Naive thymus-derived CD8-positive, alpha-beta T cell (primary cell): ENCODE measurements around the gene NF1. TPM values are rescaled to one million over a fixed set of nuclear protein-coding genes. Genes with fewer than 3 reads are reported as not detected.

Experiments
- ATAC-seq, 2 donors: fragments of 150-1000 bp; cut with Tn5 transposase in 1 of 2; sonication (Bioruptor Pico), chemical (Tn5 transposase) in 1 of 2; 1 replicate in 1 of 2; 2 replicates in 1 of 2; pipeline ENCODE4 v1.10.0; 2021; ENCODE audit warnings: mild to moderate bottlenecking in 2 of 2, moderate library complexity in 2 of 2
- POLR2A ChIA-PET: fragments of 350-600 bp; sonication (Branson Sonifier 250); formaldehyde crosslinking; loops from one replicate; lab custom pipeline; 2021; ENCODE audit warnings: antibody characterized with exemption; lab: Charles Lee
- DNase-seq, 10 donors: peaks; one replicate each; pipeline versions ENCODE4 v3.0.0 to v3.0.0-alpha.2; 2020 to 2022
- H3K27ac Mint-ChIP-seq, 10 donors: one replicate each; pipeline ENCODE4 v1.8.0; 2020 to 2022; ENCODE audit warnings: mild to moderate bottlenecking in 10 of 10, mixed read lengths in 10 of 10, moderate library complexity in 4 of 10, inconsistent platforms in 1 of 10
- H3K27me3 Mint-ChIP-seq, 5 donors: one replicate each; pipeline ENCODE4 v1.8.0; 2021 to 2022; ENCODE audit warnings: mixed read lengths in 5 of 5
- H3K36me3 Mint-ChIP-seq, 3 donors: one replicate each; pipeline ENCODE4 v1.8.0; 2020 to 2022; ENCODE audit warnings: mixed read lengths in 3 of 3, mild to moderate bottlenecking in 2 of 3, inconsistent platforms in 1 of 3
- H3K4me1 Mint-ChIP-seq, 4 donors: one replicate each; pipeline ENCODE4 v1.8.0; 2021 to 2022; ENCODE audit warnings: mixed read lengths in 4 of 4
- H3K4me3 Mint-ChIP-seq, 10 donors: one replicate each; pipeline ENCODE4 v1.8.0; 2020 to 2022; ENCODE audit warnings: mild to moderate bottlenecking in 10 of 10, mixed read lengths in 10 of 10, moderate library complexity in 6 of 10, inconsistent platforms in 1 of 10
- H3K9me3 Mint-ChIP-seq, 9 donors: one replicate each; pipeline ENCODE4 v1.8.0; 2020 to 2022; ENCODE audit warnings: mixed read lengths in 9 of 9, mild to moderate bottlenecking in 3 of 9, inconsistent platforms in 1 of 9, moderate library complexity in 1 of 9
- polyA plus RNA-seq, 3 donors: library from polyadenylated mRNA; unstranded; fragments of 300-500 nt; fragmentation: Illumina TruSeq; gene quantifications; one replicate each; pipeline ENCODE4 v1.2.3, GENCODE V29; 2021
- total RNA-seq, 8 experiments: library from RNA in 2 of 8; stranded (reverse) in 2 of 8; gene quantifications; one replicate each; pipeline ENCODE4 v1.2.3 and lab custom pipeline; 2021 to 2026

NF1 gene
- total and polyA plus RNA-seq, 5 experiments from 2014 or later = 7.5 to 47.3 (median 14.3) TPM

GRCh38 chr17:31401456-31402254 lies 306.9 kb downstream of the NF1 start:
- ATAC-seq (no peak), DNase-seq (no peak)
- no peaks in the 10 kb centered on the region for H3K36me3 Mint-ChIP-seq
- H3K4me3 Mint-ChIP-seq = no peak overlapping the region
- no peak overlapping the region for H3K27ac Mint-ChIP-seq
- H3K9me3 Mint-ChIP-seq = peaks cover 0 to 1% (median 0%) of the 10 kb centered on the region in 9 donors
- no peaks in the 10 kb centered on the region for H3K4me1 Mint-ChIP-seq
- peaks cover 2 to 17% (median 13%) of the 10 kb centered on the region in 5 donors for H3K27me3 Mint-ChIP-seq
- POLR2A ChIA-PET = no interaction called here

DNA sequence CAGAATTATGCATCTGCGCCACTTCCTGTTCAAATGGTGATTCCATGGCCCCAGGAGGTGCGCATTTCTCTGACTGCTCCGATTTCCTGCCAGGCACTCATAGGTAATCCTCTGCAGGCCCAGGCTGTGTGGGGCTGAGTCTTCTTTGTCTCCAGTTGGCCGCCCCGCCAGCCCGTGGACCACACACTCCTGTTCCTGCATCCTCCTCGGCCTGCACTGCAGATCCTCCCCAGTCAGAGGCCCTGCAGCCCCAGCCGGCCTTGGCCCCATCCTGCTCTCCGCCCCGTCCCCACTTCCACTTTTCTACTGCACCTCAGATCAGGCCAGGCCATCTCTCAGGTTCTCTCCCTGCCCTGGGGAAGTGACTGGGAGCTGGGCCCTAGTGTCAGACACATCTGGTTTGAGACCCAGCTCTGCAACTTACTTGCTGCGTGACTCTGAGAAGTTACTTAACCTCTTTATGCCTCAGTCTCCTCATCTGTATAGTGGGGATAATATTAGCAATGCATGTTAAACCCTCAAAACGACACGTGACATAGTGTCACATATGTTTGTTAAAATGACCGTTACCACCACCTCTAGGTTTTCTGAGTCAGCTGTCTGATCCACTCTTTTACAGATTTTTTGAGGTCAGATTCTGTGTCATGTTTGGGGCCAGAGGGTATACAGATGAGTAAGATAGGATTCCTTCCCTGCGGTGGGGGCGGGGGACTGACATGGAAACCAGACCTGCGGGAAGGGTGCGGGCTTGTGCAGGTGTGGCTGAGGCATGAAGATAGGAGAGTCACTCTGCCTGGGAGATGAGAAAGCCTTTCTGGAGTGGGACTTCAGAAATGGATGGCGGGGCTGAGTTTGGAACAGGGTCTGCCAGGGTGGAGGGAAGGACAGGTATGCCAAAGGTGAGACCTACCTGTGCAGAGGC lies 309.5 kb downstream of the NF1 start:
- ATAC-seq (no peak), DNase-seq (peak in 1 of 10 donors; percentile 59)
- Mint-ChIP-seq H3K27ac (peak overlapping the region in 1 of 10 donors; percentile 49), H3K4me1 (no peaks in the 10 kb centered on the region), H3K4me3 (no peak overlapping the region), H3K9me3 (no peaks in the 10 kb centered on the region), H3K27me3 (peaks cover 0 to 6% (median 3%) of the 10 kb centered on the region in 5 donors), H3K36me3 (no peaks in the 10 kb centered on the region)
- POLR2A ChIA-PET = no interaction called here

DNA sequence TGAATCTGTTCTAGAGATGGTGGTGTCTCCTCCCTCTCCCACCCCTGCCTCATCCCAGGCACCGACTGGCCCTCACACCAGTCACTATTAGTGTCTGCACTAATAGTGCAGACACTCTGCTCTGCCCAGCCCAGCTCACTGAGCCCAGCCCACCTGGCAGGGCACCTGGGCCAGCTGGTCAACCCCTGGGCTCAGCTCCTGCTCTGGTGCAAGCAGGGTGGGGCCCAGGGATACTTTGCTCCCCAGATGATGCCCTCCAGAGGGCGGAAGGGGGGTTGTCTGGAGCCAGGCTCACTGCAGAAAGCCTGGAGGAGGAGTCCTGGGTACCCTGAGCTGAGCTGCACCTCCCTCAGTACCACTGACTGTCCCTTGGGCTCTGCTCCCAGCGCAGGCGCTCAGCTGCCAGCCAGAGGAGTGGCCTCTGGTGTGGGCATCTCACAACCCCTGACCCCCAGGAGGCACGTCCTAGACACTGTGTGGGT lies 311.2 kb downstream of the NF1 start:
- DNase-seq (peak in 1 of 10 donors; percentile 45), ATAC-seq (no peak)
- Mint-ChIP-seq H3K27ac (no peak overlapping the region), H3K9me3 (no peaks in the 10 kb centered on the region), H3K4me1 (no peaks in the 10 kb centered on the region), H3K27me3 (peaks cover 0 to 3% (median 0%) of the 10 kb centered on the region in 5 donors), H3K4me3 (no peak overlapping the region), H3K36me3 (no peaks in the 10 kb centered on the region)
- POLR2A ChIA-PET = no interaction called here

- POLR2A ChIA-PET = no interaction called here
- no peak overlapping the region for H3K4me3 Mint-ChIP-seq
- ATAC-seq = no peak
- peaks cover 0 to 3% (median 0%) of the 10 kb centered on the region in 5 donors for H3K27me3 Mint-ChIP-seq
- no peaks in the 10 kb centered on the region for H3K36me3 Mint-ChIP-seq
- DNase-seq = no peak
- H3K4me1 Mint-ChIP-seq = no peaks in the 10 kb centered on the region
- H3K27ac Mint-ChIP-seq = no peak overlapping the region
- H3K9me3 Mint-ChIP-seq = no peaks in the 10 kb centered on the region
Measured at GRCh38 chr17:31408586-31408985, 313.8 kb downstream of the NF1 start.

DNA sequence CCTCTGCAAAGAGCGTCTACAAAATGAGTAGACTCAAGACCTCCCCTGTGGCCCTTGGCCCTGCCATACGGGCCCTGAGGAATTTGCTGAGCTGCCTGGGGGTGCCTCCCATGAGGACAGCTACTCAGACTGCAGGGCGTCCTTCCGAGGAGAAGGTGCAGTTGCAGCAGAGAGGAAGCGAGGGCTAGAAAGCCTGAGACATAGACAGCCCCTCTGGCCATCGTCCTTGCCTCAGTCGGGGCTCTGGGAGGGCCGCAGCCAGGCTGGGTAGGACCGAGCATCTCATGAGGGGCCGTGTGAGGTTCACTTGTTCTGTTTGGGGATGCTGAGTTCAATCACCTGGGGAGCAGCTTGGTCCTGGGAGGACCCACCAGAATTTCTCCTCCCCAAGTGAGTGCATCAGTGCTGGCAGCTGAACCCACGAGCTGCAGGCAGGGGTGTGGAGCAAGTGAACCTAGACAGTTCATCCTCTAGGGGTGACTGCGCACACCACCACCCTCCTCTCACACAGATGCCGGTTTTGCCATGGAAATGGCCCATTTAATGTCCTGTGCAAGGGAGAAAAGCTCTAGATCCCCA lies 317.0 kb downstream of the NF1 start:
- POLR2A ChIA-PET = no interaction called here
- Mint-ChIP-seq H3K36me3 (no peaks in the 10 kb centered on the region), H3K4me1 (peaks cover 0 to 3% (median 0%) of the 10 kb centered on the region in 4 donors), H3K9me3 (no peaks in the 10 kb centered on the region), H3K27me3 (peaks cover 0 to 3% (median 0%) of the 10 kb centered on the region in 5 donors), H3K4me3 (no peak overlapping the region), H3K27ac (no peak overlapping the region)
- DNase-seq (no peak), ATAC-seq (no peak)

- ATAC-seq = no peak
- H3K9me3 Mint-ChIP-seq = no peaks in the 10 kb centered on the region
- no peak for DNase-seq
- H3K4me1 Mint-ChIP-seq = peaks cover 0 to 3% (median 0%) of the 10 kb centered on the region in 4 donors
- no peaks in the 10 kb centered on the region for H3K36me3 Mint-ChIP-seq
- no peak overlapping the region for H3K27ac Mint-ChIP-seq
- H3K4me3 Mint-ChIP-seq = no peak overlapping the region
- H3K27me3 Mint-ChIP-seq = peaks cover 0 to 3% (median 0%) of the 10 kb centered on the region in 5 donors
- POLR2A ChIA-PET = no interaction called here
Measured at GRCh38 chr17:31412511-31412910, 317.7 kb downstream of the NF1 start.

- Mint-ChIP-seq H3K27ac (peak overlapping the region in 2 of 10 donors; percentile 34 to 82), H3K4me1 (peaks cover 0 to 3% (median 0%) of the 10 kb centered on the region in 4 donors), H3K27me3 (peaks cover 0 to 3% (median 0%) of the 10 kb centered on the region in 5 donors), H3K4me3 (no peak overlapping the region), H3K36me3 (no peaks in the 10 kb centered on the region), H3K9me3 (no peaks in the 10 kb centered on the region)
- POLR2A ChIA-PET = no interaction called here
- DNase-seq (peak in 1 of 10 donors; percentile 19), ATAC-seq (no peak)
Measured at GRCh38 chr17:31413081-31413799, 318.5 kb downstream of the NF1 start.

DNA sequence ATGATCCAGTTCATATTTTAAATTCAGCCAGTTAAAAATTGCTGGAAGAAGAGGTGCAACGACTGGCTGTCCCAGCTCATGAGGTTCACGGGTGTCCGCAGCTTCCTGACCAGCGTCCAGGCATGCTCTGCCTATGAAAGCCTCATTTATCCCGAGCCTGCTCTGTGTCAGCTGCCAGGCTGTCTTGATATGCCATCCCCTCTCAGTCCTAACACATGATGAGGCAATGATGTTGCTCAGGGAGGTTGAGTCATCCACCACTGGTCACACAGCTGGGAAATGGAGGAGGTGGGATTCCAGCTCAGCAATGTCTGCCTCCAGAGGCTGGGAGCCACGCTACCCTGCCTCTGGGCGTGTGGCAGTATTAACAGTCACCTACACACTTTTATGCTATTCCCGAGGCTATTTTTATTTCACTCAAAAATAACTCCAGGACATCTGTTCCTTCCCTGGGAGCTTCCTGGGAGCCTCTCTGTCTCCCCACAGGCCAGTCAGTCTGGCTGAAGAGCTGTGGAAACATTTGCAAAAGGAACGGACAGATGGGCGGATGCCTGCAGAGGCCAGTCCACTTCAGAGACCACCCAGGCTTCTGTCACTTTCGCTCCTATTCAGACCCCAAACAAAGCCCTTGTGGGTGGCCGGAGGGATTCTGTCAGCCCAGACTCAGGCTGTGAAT lies 319.2 kb downstream of the NF1 start:
- POLR2A ChIA-PET = no interaction called here
- Mint-ChIP-seq H3K27ac (peak overlapping the region in 1 of 10 donors; percentile 82), H3K27me3 (peaks cover 0 to 3% (median 0%) of the 10 kb centered on the region in 5 donors), H3K4me1 (peaks cover 0 to 3% (median 0%) of the 10 kb centered on the region in 4 donors), H3K9me3 (no peaks in the 10 kb centered on the region), H3K36me3 (no peaks in the 10 kb centered on the region), H3K4me3 (no peak overlapping the region)
- no peak for ATAC-seq
- DNase-seq = no peak

DNA sequence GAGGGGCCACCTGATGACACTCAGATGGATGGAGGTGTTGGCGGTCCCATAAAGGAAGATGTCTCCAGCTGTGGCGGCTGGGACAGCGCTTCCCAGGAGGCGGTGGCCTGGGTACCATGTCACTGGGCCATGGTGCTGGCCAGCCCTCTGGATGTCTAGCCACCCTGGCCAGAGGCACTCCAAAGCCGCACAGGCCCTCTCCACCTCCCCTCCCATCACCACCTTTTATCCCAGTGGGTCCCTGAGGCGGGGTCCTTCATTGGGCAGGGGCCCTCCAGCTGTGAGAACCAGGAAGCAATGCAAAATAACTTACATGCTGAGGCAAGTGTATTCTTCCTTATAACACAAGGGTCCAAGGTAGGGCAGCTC lies 319.8 kb downstream of the NF1 start:
- no peak overlapping the region for H3K27ac Mint-ChIP-seq
- POLR2A ChIA-PET = no interaction called here

GRCh38 chr17:31415004-31415454 lies 320.3 kb downstream of the NF1 start:
- no peaks in the 10 kb centered on the region for H3K36me3 Mint-ChIP-seq
- no peak overlapping the region for H3K27ac Mint-ChIP-seq
- H3K27me3 Mint-ChIP-seq = peaks cover 0 to 1% (median 0%) of the 10 kb centered on the region in 5 donors
- POLR2A ChIA-PET = no interaction called here
- DNase-seq (no peak), ATAC-seq (no peak)
- H3K4me3 Mint-ChIP-seq = no peak overlapping the region
- peaks cover 0 to 3% (median 0%) of the 10 kb centered on the region in 4 donors for H3K4me1 Mint-ChIP-seq
- no peaks in the 10 kb centered on the region for H3K9me3 Mint-ChIP-seq

More for the DNA sequence above, 319.8 kb downstream of the NF1 start:
- Mint-ChIP-seq H3K4me3 (no peak overlapping the region), H3K27me3 (peaks cover 0 to 3% (median 0%) of the 10 kb centered on the region in 5 donors), H3K4me1 (peaks cover 0 to 3% (median 0%) of the 10 kb centered on the region in 4 donors), H3K36me3 (no peaks in the 10 kb centered on the region), H3K9me3 (no peaks in the 10 kb centered on the region)
- DNase-seq (no peak), ATAC-seq (no peak)

DNA sequence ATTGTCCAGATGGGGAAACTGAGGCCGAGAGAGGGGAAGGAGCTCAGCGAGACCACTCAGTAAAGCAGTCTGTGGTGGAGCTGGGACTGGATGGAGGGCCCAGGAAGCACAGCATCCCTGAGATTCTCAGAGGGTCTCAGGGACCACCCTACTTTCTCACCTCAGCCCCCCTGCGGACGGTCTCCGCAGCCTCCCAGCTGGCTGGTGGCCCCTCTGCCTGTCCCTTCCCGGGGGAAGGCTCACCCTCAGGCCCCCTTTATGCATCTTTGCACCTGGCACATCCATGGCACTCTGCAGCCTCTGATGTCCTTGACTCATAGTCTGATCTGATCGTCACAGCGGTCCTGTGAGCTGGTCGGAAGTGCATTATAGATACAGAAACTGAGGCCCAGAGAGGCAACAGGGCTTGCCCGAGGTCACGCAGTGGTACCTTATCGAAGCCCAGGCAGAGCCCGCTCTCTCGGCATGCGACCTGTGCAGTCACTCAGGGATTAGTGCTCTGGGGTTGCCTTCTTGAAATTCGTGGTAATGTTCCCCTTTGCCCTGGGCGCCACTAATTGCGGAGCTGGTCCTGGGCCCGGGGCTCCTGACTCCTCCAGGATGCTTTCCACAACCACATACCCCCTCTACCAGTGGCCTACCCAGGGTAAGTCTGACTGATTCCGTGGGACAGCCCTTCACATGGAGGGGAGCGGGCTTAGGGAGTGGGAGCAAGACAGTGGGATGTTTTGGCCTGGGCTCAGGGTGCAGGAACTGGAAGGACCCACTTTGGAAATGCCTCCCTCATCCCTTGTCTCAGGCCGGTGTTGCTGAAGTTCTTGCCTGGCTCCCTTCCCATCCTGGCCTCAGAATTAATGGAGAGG lies 321.1 kb downstream of the NF1 start:
- no peaks in the 10 kb centered on the region for H3K27me3 Mint-ChIP-seq
- POLR2A ChIA-PET = no interaction called here
- ATAC-seq (no peak), DNase-seq (no peak)
- no peak overlapping the region for H3K27ac Mint-ChIP-seq
- H3K4me1 Mint-ChIP-seq = peaks cover 0 to 3% (median 0%) of the 10 kb centered on the region in 4 donors
- H3K4me3 Mint-ChIP-seq = no peak overlapping the region
- H3K9me3 Mint-ChIP-seq = no peaks in the 10 kb centered on the region
- H3K36me3 Mint-ChIP-seq = no peaks in the 10 kb centered on the region
